ENCODE measurements around the gene FRAS1.
A peak's percentile ranks its signal among the peaks of the same experiment; 100 is the strongest.
"Not testable (repeated sequence)": the region's sequence is repeated elsewhere in the genome, so short reads cannot be mapped to it uniquely, and the experiment has no call there.

FRAS1 gene

GRCh38 chr4:78057135-78057599, at the start of gene FRAS1:
Gene FRAS1, plus strand, starts transcription at chr4:78057323. Its CDS starts 687 bp downstream, at chr4:78058010.
- DNase-seq = peak; percentile 44

- DNase-seq = not testable (repeated sequence)
These were observed 46.1 kb upstream of the FRAS1 start for GRCh38 chr4:78011003-78011402.

GRCh38 chr4:78014889-78015886, 41.9 kb upstream of the FRAS1 start:
- DNase-seq = no peak

- no peak for DNase-seq
These were observed 38.7 kb upstream of the FRAS1 start for GRCh38 chr4:78018271-78019049.

- DNase-seq = no peak
These were observed 37.7 kb upstream of the FRAS1 start for GRCh38 chr4:78019414-78019813.

GRCh38 chr4:78020677-78021076, 36.4 kb upstream of the FRAS1 start:
- no peak for DNase-seq

GRCh38 chr4:78022517-78022916, 34.6 kb upstream of the FRAS1 start:
- DNase-seq = no peak

GRCh38 chr4:78024085-78024484, 33.0 kb upstream of the FRAS1 start:
- no peak for DNase-seq

- DNase-seq = no peak
These were observed 32.5 kb upstream of the FRAS1 start for GRCh38 chr4:78024576-78025091.

GRCh38 chr4:78031417-78031950, 25.6 kb upstream of the FRAS1 start:
- no peak for DNase-seq

- DNase-seq = no peak
These were observed 24.7 kb upstream of the FRAS1 start for GRCh38 chr4:78032446-78032845.

GRCh38 chr4:78032929-78033328, 24.2 kb upstream of the FRAS1 start:
- DNase-seq = no peak

- no peak for DNase-seq
These were observed 23.3 kb upstream of the FRAS1 start for GRCh38 chr4:78033861-78034260.

- DNase-seq = no peak
These were observed 18.4 kb upstream of the FRAS1 start for GRCh38 chr4:78038704-78039103.

- DNase-seq = no peak
These were observed 17.4 kb upstream of the FRAS1 start for GRCh38 chr4:78039678-78040077.

- no peak for DNase-seq
These were observed 16.7 kb upstream of the FRAS1 start for GRCh38 chr4:78040431-78040830.

GRCh38 chr4:78047366-78047765, 9.8 kb upstream of the FRAS1 start:
- DNase-seq = no peak

- DNase-seq = peak; percentile 43
These were observed 626 bp upstream of the FRAS1 start for GRCh38 chr4:78056265-78057129.

- peak; percentile 50 for DNase-seq
These were observed 752 bp downstream of the FRAS1 start for GRCh38 chr4:78057600-78058550.

- DNase-seq = peak; percentile 23
These were observed 1.7 kb downstream of the FRAS1 start for GRCh38 chr4:78058591-78059523.
